ENCODE data around the gene SGO2.

DNA sequence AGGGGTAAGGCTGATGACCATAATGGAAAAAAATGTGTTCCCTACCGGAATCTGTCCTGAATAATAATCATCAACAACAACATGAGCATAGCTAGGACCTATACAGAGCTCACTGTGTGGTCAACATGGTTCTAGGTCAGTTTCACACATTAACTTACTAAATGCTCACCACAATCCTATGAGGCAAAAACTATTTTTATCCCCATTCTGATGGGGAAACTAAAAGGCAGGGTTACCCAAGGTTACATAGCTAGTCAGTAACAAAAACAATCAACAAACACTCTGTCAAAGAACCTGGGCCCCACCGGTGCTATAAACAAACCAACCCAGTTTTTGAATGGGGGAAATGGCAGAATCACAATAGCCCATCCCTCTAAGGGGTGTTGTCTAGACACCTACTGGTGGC is 100.0 kb downstream of the SGO2 start:
- TF ChIP-seq, protein P1, sequence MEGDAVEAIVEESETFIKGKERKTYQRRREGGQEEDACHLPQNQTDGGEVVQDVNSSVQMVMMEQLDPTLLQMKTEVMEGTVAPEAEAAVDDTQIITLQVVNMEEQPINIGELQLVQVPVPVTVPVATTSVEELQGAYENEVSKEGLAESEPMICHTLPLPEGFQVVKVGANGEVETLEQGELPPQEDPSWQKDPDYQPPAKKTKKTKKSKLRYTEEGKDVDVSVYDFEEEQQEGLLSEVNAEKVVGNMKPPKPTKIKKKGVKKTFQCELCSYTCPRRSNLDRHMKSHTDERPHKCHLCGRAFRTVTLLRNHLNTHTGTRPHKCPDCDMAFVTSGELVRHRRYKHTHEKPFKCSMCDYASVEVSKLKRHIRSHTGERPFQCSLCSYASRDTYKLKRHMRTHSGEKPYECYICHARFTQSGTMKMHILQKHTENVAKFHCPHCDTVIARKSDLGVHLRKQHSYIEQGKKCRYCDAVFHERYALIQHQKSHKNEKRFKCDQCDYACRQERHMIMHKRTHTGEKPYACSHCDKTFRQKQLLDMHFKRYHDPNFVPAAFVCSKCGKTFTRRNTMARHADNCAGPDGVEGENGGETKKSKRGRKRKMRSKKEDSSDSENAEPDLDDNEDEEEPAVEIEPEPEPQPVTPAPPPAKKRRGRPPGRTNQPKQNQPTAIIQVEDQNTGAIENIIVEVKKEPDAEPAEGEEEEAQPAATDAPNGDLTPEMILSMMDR (IDR thresholded peaks at IDR 0.05): no peak
- no peak for TF ChIP-seq EZH2 (IDR thresholded peaks at IDR 0.05; ENCODE audit: borderline replicate concordance, insufficient read depth, low read depth, low read length, poor library complexity, severe bottlenecking)
